NCI-H460 (cell line): ENCODE data around the gene SDCCAG8. TPM values are rescaled to one million over a fixed set of nuclear protein-coding genes. Genes with fewer than 3 reads are reported as not detected.

ENCODE experiments used
- DNase-seq: peaks from one replicate; pipeline ENCODE4 v3.0.0-alpha.2; 2016; ENCODE audit warnings: low read depth; ENCODE audit errors: extremely low read depth
- total RNA-seq: library from RNA; depleted of rRNA; stranded (reverse); fragments of >200 nt; shearing (Covaris generic); gene quantifications from 2 replicates; pipeline ENCODE4 v1.2.3, GENCODE V29; 2014

Gene SDCCAG8
- total RNA-seq, 1 experiment from 2014 or later = 30.1 TPM

- DNase-seq = no peak
These were observed 193.5 kb downstream of the SDCCAG8 start for GRCh38 chr1:243449373-243449772.

GRCh38 chr1:243452092-243452491 is 196.3 kb downstream of the SDCCAG8 start:
- no peak for DNase-seq

- no peak for DNase-seq
These were observed 198.6 kb downstream of the SDCCAG8 start for GRCh38 chr1:243454328-243454997.

- DNase-seq = no peak
These were observed 200.2 kb downstream of the SDCCAG8 start for GRCh38 chr1:243455760-243456651.

- no peak for DNase-seq
These were observed 201.6 kb downstream of the SDCCAG8 start for GRCh38 chr1:243457363-243457982.

GRCh38 chr1:243459059-243459458 is 203.2 kb downstream of the SDCCAG8 start:
- DNase-seq = no peak

GRCh38 chr1:243461700-243462099 is 205.9 kb downstream of the SDCCAG8 start:
- no peak for DNase-seq

GRCh38 chr1:243462929-243463697 is 207.3 kb downstream of the SDCCAG8 start:
- no peak for DNase-seq

- no peak for DNase-seq
These were observed 209.2 kb downstream of the SDCCAG8 start for GRCh38 chr1:243465081-243465480.

GRCh38 chr1:243465738-243466137 is 209.9 kb downstream of the SDCCAG8 start:
- DNase-seq = no peak

GRCh38 chr1:243469497-243469896 is 213.7 kb downstream of the SDCCAG8 start:
- DNase-seq = no peak

- no peak for DNase-seq
These were observed 214.7 kb downstream of the SDCCAG8 start for GRCh38 chr1:243470502-243470901.

GRCh38 chr1:243471026-243471685 is 215.3 kb downstream of the SDCCAG8 start:
- no peak for DNase-seq

- DNase-seq = no peak
These were observed 216.2 kb downstream of the SDCCAG8 start for GRCh38 chr1:243471754-243472745.

GRCh38 chr1:243473227-243474135 is 217.6 kb downstream of the SDCCAG8 start:
- no peak for DNase-seq

- DNase-seq = no peak
These were observed 218.5 kb downstream of the SDCCAG8 start for GRCh38 chr1:243474136-243474881.

- DNase-seq = no peak
These were observed 219.1 kb downstream of the SDCCAG8 start for GRCh38 chr1:243474906-243475305.
